GM18511 (cell line): Measurements from ENCODE around the gene PDX1.

Experiments
- ATAC-seq: cut with Tn5 transposase; IDR thresholded peaks from one replicate; pipeline ENCODE4 v1.9.1; 2021; ENCODE audit warnings: mild to moderate bottlenecking, moderate library complexity; ENCODE audit not compliant: unreplicated experiment

Gene PDX1

DNA sequence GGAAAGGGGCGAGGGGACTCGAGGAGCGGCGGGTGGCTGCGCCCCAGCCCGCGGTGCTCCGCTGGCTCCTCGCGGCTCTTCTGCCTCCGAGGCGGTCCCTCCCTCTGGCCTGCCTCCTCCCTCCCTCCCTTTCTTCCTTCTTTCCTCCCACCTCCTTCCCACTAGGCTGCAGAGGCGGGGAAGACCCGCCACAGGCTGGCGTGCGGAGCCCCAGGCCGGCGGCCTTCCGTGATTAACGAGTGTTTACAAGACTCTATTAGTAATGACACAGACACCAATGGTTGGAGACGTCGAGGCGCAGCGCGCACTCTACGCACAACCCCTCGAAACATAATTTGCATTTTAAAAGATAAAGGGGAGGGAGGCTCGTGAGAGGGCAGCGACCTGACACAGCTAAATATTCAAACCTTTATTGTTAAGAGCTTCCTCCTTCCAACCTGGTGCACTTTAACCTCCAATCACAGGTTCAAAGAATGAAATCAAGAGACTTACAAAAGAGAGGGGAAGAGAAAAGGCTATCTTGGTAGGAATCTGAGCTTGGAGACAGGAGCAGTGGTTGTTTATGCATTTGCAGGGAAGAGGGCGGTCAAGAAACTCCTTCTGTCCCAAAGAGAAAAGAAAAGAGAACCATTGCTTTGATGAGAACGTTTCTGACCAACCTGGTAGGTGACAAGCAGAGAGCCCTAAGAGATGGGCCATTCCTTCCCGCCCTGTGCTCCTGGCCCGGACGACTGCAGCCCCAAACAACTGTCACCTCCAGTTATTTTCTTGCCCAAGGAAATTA is 49.5 kb downstream of the PDX1 start, which contains the start of gene CDX2:
TSS of gene CDX2 (minus strand) at position 234 of the 784 bp plus-strand sequence. CDS start 309 bp downstream, outside the sequence.
- ATAC-seq: no peak

DNA sequence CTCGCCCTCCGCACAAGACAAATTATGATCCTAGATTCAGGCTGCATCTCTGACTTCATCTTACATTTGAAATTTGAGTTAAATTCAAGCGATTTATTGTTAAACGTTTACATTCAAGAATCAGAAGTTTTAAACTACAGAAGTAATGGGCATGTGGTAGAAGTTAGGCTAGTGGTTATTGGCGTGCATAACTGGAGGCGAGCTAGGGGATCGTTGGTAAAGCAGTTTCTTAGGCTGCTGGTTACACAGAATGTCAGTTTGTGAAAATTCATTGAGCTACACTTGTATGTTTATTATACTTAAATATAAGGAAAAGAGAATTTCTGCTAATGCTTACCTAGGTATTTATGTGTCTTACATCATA is 50.0 kb downstream of the PDX1 start:
- no peak for ATAC-seq

DNA sequence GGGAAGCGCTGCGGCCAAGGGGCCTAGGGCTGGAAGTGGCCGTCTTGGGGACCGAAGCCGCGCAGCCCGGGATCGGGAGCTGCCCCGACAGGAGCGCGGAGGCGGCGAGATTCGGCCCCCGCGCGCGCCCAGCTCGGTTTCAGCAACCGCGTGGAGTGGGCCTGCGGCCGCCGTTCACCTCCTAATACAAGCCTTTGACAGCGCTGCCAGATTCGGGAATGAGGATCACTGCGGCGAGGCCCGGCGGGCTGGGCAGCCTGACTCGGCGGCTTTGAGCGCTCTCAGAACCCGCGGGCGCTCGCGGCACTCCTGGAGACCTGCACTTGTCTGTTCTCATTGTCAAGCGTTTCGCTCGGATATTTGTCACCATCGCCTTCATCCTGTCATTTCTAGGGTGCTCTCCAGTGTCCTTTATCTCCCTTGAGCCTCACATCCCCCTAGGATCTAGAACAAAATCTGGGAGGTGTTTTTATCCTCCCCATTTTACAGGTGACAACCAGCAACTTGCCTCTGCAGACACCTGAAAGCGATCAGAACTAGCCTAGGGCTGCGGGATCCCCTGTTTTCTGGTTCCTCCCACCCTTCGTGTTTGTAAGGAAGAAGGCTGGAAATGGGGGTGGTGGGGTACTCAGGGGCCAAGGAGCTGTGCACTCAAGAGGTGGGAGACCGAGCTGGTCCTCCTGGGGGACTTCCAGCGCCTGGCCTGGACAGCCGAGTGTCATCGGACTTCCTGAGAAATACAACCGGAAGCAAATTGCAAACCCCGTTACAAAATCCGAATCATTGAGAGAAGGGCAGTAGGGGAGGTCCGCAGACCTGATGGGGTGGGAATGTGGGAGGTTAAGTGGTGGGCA is 50.8 kb downstream of the PDX1 start:
- no peak for ATAC-seq

DNA sequence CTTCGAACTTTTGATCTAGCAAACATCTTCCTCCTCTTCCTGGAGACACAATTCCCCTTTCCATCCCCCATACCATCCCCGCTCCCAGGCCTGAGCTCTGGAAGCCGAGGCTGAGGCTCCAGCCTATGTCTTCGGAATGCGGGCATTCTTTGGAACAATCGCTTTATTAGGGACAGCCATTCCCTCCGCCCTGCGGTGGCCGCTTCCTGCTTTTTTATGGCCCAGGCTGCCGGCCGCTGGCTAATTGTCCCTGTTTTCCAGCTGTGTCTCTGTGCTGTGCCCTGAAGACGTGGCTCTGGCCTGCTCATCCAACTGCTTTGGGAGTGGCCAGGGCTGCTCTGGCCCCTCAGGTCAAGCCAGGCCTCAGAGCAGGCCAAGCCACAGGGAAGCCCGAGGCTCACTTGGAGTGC is 51.4 kb downstream of the PDX1 start:
- ATAC-seq: no peak

DNA sequence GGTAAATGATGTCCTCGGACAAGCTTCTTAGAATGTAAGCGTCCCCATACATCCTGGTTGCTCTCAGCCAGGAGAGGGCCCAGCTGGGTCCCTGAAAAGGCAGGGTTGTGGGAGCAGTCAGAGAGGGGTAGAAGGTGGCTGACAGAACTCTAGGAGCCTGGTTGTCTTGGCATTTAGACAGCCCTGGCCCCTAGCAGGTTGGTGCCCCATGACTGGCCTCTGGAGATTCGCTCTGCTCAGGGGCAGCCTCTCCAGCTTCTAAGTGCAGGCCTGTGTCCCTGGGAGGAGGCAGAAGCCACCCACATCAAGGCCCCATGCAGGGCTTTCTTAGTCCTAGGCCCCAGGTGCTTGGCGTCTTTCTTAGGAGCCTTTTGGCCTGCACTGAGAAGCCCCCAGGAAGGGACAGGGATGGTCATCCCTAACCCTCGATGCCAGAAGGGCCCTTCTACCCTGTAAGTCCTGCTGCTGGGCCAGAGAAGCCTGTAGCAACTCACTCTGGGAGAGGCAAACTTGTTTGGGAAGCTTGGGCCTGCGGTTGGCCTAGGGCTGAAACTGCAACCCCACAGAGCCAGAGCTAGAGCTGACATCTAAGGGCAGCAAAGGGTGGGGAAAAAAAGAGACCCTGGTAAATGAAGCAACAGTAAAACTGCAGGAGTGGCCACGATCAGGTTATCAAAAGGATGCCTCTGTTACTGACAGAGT is 52.1 kb downstream of the PDX1 start:
- ATAC-seq: no peak

DNA sequence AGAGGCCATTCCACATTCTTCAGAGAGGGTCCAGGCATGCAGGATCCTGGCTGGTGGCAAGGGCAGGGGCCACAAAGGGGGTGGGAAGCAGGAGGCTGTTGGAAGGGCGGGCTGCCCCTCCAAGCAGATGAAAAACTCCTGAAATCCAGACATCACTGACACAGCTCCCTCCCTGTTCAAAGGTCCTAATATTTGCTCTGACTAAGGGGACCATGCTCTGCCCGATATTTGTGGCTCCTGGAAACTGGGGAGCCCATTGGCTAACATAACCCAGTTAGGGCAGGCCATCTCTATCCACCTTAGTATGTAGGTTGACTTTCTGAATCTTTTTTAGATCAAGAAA is 52.6 kb downstream of the PDX1 start:
- no peak for ATAC-seq

DNA sequence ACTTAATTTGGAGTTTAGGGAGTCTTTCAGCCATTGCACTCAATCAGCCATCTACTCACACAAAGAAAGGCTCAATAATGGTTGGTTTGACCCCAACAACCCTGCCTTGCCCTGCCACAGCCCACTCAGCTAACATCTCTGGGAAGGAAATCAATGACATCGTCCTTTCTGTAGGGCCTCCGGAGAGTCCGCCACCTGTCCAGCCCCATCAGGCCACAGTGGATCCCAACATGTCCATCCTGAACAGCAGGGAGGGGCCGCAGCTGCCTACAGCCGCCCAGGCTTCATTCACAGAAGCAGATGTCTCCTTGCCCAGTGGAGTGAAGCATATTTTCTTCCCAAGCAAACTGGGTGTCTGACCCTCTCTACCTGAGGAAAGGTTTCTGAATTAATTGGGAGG is 53.5 kb downstream of the PDX1 start:
- ATAC-seq: no peak

DNA sequence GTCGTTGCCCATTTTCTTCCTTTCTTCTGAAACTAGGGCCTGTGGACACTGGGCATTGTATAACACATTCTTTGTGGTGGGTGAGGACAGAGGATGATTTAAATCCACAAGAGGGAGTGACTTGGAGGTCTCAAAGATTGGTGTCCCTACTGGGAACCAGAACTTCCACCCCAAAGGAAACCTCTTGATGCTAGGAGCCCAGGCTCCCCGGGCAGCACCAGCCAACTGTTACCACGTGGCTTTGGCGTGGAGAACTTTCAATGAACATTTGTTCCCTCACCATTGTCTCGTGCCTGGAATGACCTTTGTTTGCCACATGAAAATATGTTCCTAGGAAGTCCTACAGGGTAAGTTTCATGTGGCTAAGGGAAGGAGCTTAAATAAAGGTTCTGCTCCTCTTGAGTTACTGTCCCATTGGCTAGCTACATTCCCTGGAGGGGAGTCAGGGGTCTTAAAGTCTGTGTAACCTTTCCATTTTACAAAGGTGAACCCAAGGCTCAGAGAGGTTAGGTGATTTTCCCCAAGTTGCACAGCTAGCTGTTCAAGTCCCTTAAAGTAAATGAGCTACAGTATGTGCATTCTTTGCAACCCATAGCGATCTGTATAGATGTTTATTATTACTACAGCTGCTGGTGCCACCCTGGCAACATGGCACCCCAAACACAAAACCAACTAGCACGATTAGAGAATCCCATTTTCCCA is 54.3 kb downstream of the PDX1 start:
- no peak for ATAC-seq
